MM.1S (cell line): ENCODE data around the gene PRKCA.

Experiments
- DNase-seq: peaks from one replicate; pipeline ENCODE4 v3.0.0-alpha.2; 2015
- H2AFZ ChIP-seq: fragments of 300-600 bp; sonication (generic); 2 replicates; pipeline ENCODE4 v1.6.0; 2016; ENCODE audit warnings: antibody characterized with exemption, low read length
- H3F3A ChIP-seq: fragments of 300-600 bp; sonication (generic); 2 replicates; pipeline ENCODE4 v1.6.1; 2016; ENCODE audit warnings: mild to moderate bottlenecking, antibody characterized with exemption, low read length, moderate library complexity, mixed read lengths; ENCODE audit not compliant: insufficient read depth
- H3K27ac ChIP-seq: fragments of 300-600 bp; sonication (generic); 2 replicates; pipeline ENCODE4 v1.5.1; 2016; ENCODE audit warnings: mild to moderate bottlenecking, low read length
- H3K27me3 ChIP-seq: fragments of 300-600 bp; sonication (generic); replicated peaks from 2 replicates; pipeline ENCODE4 v1.6.0; 2016; ENCODE audit warnings: low read length; ENCODE audit not compliant: insufficient read depth
- H3K36me3 ChIP-seq: fragments of 300-600 bp; sonication (generic); replicated peaks from 2 replicates; pipeline ENCODE4 v1.6.1; 2016; ENCODE audit warnings: mild to moderate bottlenecking, low read length, mixed read lengths; ENCODE audit not compliant: insufficient read depth
- H3K4me1 ChIP-seq: fragments of 300-600 bp; sonication (generic); 2 replicates; pipeline ENCODE4 v1.6.1; 2016; ENCODE audit warnings: low read length, mixed read lengths
- H3K4me2 ChIP-seq: fragments of 300-600 bp; sonication (generic); 2 replicates; pipeline ENCODE4 v1.6.0; 2016; ENCODE audit warnings: low read depth, low read length
- H3K4me3 ChIP-seq: fragments of 300-600 bp; sonication (generic); 2 replicates; pipeline ENCODE4 v1.5.1; 2016; ENCODE audit warnings: low read length, mixed read lengths
- H3K79me2 ChIP-seq: fragments of 300-600 bp; sonication (generic); 2 replicates; pipeline ENCODE4 v1.6.1; 2016; ENCODE audit warnings: mixed run types, low read length, mixed read lengths
- H3K9ac ChIP-seq: fragments of 300-600 bp; sonication (generic); 2 replicates; pipeline ENCODE4 v1.6.1; 2016; ENCODE audit warnings: low read length, mixed read lengths
- H3K9me2 ChIP-seq: fragments of 300-600 bp; sonication (generic); replicated peaks from 2 replicates; pipeline ENCODE4 v1.6.1; 2016; ENCODE audit warnings: mild to moderate bottlenecking, low read length, mixed read lengths; ENCODE audit not compliant: insufficient read depth
- H3K9me3 ChIP-seq: fragments of 300-600 bp; sonication (generic); replicated peaks from 2 replicates; pipeline ENCODE4 v1.6.1; 2016; ENCODE audit warnings: mild to moderate bottlenecking, low read length, mixed read lengths; ENCODE audit not compliant: insufficient read depth
- H4K20me1 ChIP-seq: fragments of 300-600 bp; sonication (generic); 2 replicates; pipeline ENCODE4 v1.6.1; 2016; ENCODE audit warnings: mild to moderate bottlenecking, low read length, moderate library complexity, mixed read lengths; ENCODE audit not compliant: insufficient read depth
- EZH2 ChIP-seq: fragments of 300-600 bp; sonication (generic); optimal IDR thresholded peaks from 2 replicates; pipeline ENCODE3; 2017; ENCODE audit warnings: low read depth, mild to moderate bottlenecking, antibody characterized with exemption, low read length, mixed read lengths
- EZH2phosphoT487 ChIP-seq: fragments of 300-600 bp; sonication (generic); IDR thresholded peaks from 2 replicates; pipeline ENCODE4 v1.6.1; 2018; ENCODE audit warnings: antibody characterized with exemption, low read length
- TF ChIP-seq, protein P1 (sequence below): fragments of 300-600 bp; sonication (generic); IDR thresholded peaks from 2 replicates; pipeline ENCODE4 v1.5.1; 2016; ENCODE audit warnings: antibody characterized with exemption, low read length, mixed read lengths

Gene PRKCA

DNA sequence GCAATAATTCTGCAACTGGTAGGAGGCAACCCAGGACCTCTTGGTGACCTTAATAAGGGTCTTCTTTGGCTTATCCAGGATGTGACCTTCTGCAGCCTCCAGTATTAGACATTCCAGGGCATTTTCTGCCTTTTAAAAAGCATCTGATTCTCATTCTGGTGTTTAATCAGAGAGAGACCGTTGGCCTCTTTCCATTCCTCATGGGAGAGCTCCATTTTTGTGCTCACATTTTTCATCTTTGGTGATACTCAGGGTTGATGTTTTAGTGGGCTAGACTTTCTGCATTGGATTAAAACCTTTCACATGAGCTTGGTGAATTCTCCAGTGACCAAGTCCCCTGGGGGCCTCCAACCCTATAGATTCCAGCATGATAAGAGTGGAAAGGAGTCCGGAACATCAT lies 382.3 kb downstream of the PRKCA start:
- TF ChIP-seq EZH2: no peak
- TF ChIP-seq EZH2phosphoT487: no peak
- TF ChIP-seq, protein P1, sequence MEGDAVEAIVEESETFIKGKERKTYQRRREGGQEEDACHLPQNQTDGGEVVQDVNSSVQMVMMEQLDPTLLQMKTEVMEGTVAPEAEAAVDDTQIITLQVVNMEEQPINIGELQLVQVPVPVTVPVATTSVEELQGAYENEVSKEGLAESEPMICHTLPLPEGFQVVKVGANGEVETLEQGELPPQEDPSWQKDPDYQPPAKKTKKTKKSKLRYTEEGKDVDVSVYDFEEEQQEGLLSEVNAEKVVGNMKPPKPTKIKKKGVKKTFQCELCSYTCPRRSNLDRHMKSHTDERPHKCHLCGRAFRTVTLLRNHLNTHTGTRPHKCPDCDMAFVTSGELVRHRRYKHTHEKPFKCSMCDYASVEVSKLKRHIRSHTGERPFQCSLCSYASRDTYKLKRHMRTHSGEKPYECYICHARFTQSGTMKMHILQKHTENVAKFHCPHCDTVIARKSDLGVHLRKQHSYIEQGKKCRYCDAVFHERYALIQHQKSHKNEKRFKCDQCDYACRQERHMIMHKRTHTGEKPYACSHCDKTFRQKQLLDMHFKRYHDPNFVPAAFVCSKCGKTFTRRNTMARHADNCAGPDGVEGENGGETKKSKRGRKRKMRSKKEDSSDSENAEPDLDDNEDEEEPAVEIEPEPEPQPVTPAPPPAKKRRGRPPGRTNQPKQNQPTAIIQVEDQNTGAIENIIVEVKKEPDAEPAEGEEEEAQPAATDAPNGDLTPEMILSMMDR: no peak
- Histone ChIP-seq H3K27me3 (no peaks in the 10 kb centered on the region), H3K4me1 (no peaks in the 10 kb centered on the region), H3K9me2 (no peaks in the 10 kb centered on the region), H3K9ac (no peak overlapping the region), H3K9me3 (no peaks in the 10 kb centered on the region), H3K36me3 (no peaks in the 10 kb centered on the region), H3K4me2 (no peak overlapping the region), H3K4me3 (no peak overlapping the region), H4K20me1 (no peaks in the 10 kb centered on the region), H3K79me2 (no peaks in the 10 kb centered on the region), H2AFZ (no peak overlapping the region), H3K27ac (no peak overlapping the region), H3F3A (no peaks in the 10 kb centered on the region)
- no peak for DNase-seq

DNA sequence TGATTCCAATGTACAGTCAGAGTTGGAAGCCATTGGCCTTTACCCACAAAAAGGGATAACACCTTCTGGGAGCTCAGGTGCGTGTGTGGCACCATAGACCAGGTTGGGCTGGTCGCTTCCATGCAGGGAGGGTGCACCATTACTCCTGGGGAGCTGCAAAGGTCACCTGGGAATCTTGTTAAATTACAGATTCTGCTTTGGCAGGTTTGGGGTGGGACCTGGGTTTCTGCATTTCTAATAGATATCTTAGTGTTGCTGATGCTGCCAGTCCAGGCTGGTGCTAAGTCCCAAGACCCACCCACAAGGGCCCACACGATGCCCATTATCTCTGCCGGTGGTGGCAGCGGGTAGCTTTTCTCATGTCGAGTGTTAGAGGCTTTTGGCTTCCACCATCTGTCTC lies 384.2 kb downstream of the PRKCA start:
- Histone ChIP-seq H2AFZ (no peak overlapping the region), H3K4me2 (no peak overlapping the region), H3K4me3 (no peak overlapping the region), H3K9me2 (no peaks in the 10 kb centered on the region), H4K20me1 (no peaks in the 10 kb centered on the region), H3K27me3 (no peaks in the 10 kb centered on the region), H3K36me3 (no peaks in the 10 kb centered on the region), H3K79me2 (no peaks in the 10 kb centered on the region), H3K9me3 (no peaks in the 10 kb centered on the region), H3K9ac (no peak overlapping the region), H3F3A (no peaks in the 10 kb centered on the region), H3K4me1 (no peaks in the 10 kb centered on the region), H3K27ac (no peak overlapping the region)
- no peak for TF ChIP-seq EZH2
- TF ChIP-seq, protein P1: no peak
- TF ChIP-seq EZH2phosphoT487: no peak
- DNase-seq: no peak

DNA sequence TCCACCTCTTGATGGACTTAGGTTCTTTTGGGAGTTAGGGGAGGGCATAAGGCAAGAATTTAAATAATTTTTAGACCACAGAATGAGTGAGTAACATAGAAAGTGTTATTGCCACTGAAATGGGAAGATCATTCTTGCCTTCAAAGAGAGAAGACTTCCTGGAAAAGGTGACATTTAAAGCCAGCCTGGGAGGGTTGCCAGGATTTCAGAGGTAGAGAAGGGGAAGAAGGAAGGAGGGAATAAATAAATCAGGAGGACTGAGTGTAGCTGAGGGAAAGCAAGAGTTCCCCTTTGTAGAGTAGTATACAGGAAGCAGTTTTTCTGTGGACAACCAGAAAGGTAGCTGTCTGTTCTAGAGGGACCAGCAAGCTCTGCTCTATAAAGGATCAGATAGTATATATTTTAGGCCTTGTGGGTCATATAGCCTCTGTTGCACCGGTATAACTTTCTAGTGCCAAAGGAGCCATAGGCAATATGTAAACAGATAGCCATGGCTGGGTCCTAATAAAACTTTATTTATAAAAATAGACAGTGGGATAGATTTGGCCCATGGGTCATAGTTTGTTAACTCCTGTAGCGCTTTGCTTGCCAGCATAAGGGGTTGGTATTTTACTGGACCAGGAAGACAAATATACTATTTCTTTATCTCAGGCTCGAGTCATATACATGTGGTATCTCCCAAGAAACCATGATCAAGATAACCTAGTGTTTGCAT lies 385.3 kb downstream of the PRKCA start:
- no peak overlapping the region for H2AFZ ChIP-seq
- TF ChIP-seq, protein P1: no peak
- TF ChIP-seq EZH2: no peak
- H3K36me3 ChIP-seq: no peaks in the 10 kb centered on the region
- no peak overlapping the region for H3K27ac ChIP-seq
- H3K4me1 ChIP-seq: no peaks in the 10 kb centered on the region
- H3K9me3 ChIP-seq: no peaks in the 10 kb centered on the region
- no peaks in the 10 kb centered on the region for H3F3A ChIP-seq
- no peak overlapping the region for H3K4me3 ChIP-seq
- H3K27me3 ChIP-seq: no peaks in the 10 kb centered on the region
- H3K4me2 ChIP-seq: no peak overlapping the region
- no peak for DNase-seq
- no peak overlapping the region for H3K9ac ChIP-seq
- H3K79me2 ChIP-seq: no peaks in the 10 kb centered on the region
- H4K20me1 ChIP-seq: no peaks in the 10 kb centered on the region
- H3K9me2 ChIP-seq: no peaks in the 10 kb centered on the region
